Medulla oblongata (tissue), 1 donor: ENCODE data around the gene MLLT3.

Experiments used
- DNase-seq: peaks from one replicate; pipeline ENCODE4 v3.0.0-alpha.2; 2015; ENCODE audit errors: extremely low spot score

The MLLT3 gene

GRCh38 chr9:20305452-20305851 lies 316.8 kb downstream of the MLLT3 start:
- no peak for DNase-seq

DNA sequence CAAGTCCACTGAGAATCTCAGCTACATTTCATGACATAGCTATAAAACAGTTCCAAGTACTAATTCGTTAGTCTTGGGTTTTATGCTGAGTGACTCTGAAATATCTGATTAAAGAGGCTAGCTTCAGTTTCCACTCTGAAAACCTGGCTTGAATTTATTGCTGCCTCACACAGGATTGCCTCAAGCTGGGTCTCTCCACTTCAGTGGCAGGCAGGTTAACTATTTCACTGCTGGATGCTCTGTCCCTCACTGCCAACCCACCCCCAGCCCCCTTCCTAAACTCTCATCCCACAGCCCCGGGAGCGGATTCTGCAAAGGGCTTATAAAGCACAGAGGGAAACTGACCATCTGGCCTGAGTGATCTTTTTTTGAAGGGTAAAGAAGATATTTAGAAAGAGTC lies 318.3 kb downstream of the MLLT3 start:
- no peak for DNase-seq

GRCh38 chr9:20303066-20303465 lies 319.2 kb downstream of the MLLT3 start:
- DNase-seq, result no peak

GRCh38 chr9:20302197-20302596 lies 320.1 kb downstream of the MLLT3 start:
- no peak for DNase-seq

GRCh38 chr9:20300430-20301115 lies 321.7 kb downstream of the MLLT3 start:
- no peak for DNase-seq

GRCh38 chr9:20297646-20298084 lies 324.6 kb downstream of the MLLT3 start:
- no peak for DNase-seq

DNA sequence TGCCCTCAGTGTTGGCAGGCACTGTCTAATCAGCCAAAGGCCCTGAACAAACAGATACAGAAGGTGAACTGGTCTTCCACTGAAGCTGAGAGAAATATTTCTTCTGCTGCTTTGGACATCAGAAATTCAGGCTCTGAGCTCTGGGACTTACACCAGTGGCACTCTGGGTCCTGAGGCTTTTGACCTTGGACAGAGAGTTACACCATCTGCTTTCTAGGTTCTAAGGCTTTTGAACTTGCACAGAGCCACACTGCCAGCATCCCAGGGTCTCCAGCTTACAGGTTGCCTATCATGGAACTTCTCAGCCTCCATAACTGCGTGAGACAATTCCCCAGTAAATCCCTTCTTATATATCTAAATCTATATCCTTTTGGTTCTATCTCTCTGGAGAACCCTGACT lies 326.7 kb downstream of the MLLT3 start:
- no peak for DNase-seq

DNA sequence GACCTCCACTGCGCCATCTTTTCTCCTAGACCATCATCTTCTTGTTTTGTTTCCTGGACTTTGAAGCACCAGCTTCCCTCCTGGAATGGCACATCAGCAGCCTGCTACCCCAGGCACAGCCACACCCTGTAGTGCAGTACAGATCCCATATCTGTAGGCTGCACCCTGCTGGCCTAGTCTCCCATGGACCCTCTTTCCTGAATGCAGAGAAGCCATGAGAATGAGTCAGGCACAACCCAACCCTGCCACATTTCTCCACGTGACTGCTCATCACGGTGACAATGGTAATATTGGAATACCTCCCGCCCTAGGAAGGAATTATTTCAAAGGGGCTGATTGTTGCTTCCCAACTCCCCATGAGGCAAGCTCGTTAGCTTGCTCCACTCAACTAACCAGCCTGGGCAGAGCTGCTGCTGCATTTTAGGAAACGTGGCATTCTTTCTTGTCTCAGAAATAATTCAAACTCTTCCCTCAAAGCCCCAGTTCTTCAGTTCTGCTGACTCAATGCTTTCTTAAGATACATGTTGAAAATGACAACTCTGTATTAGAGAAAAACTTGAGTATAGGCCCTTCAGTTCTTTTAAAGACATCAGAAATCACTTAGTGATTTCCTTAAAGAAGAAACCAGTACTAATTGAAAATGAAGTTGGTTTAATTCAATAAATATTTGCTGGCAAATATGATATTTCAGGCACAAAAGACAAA lies 328.1 kb downstream of the MLLT3 start:
- DNase-seq, result no peak

GRCh38 chr9:20292002-20292401 lies 330.3 kb downstream of the MLLT3 start:
- DNase-seq, result no peak
